K562 (cell line): ENCODE results near the gene DHRS13. TPM values are rescaled to one million over a fixed set of nuclear protein-coding genes. Genes with fewer than 3 reads are reported as not detected.

Experiments used
- DACH1 ChIP-seq: fragments of 450-650 bp; IDR thresholded peaks from 2 replicates; pipeline ENCODE4 v1.6.1; 2018; ENCODE audit not compliant: partially characterized antibody
- GABPA ChIP-seq: fragments of 200-800 bp; sonication (Bioruptor generic); conservative IDR thresholded peaks from 2 replicates; pipeline ENCODE4 v1.6.1; 2016; ENCODE audit warnings: low read depth, missing genetic modification characterization, missing compliant biosample characterization
- NCOA1 ChIP-seq: fragments of 450-650 bp; IDR thresholded peaks from 2 replicates; pipeline ENCODE4 v1.6.1; 2016; ENCODE audit warnings: low read depth
- NFIX ChIP-seq: fragments of 250-450 bp; sonication (Bioruptor Pico); IDR thresholded peaks from 2 replicates; pipeline ENCODE4 v1.4.0; 2020; ENCODE audit warnings: low read depth, mild to moderate bottlenecking, moderate library complexity
- SMAD1 ChIP-seq: fragments of 150-350 bp; IDR thresholded peaks from 2 replicates; pipeline ENCODE4 v1.6.1; 2014; ENCODE audit warnings: low read length, low read depth; ENCODE audit not compliant: partially characterized antibody
- TAF7 ChIP-seq: fragments of 450-650 bp; IDR thresholded peaks from 2 replicates; pipeline ENCODE4 v1.6.1; 2016; ENCODE audit warnings: missing genetic modification characterization, missing compliant biosample characterization
- TOE1 ChIP-seq, 2 experiments: fragments of 450-650 bp in 1 of 2; sonication (generic) in 1 of 2; formaldehyde crosslinking in 1 of 2; IDR thresholded peaks; 2 replicates each; pipeline versions ENCODE4 v1.7.1 to v1.8.0; 2016 to 2022; ENCODE audit warnings: borderline replicate concordance in 2 of 2, mild to moderate bottlenecking in 2 of 2, antibody characterized with exemption in 1 of 2, inconsistent platforms in 1 of 2, low read depth in 1 of 2, missing genetic modification reagents in 1 of 2, moderate library complexity in 1 of 2
- TSC22D4 ChIP-seq: fragments of 450-650 bp; IDR thresholded peaks from 2 replicates; pipeline ENCODE4 v1.6.1; 2016; ENCODE audit warnings: missing genetic modification characterization, missing biosample characterization, control low read depth
- YBX1 ChIP-seq: fragments of 450-650 bp; IDR thresholded peaks from 2 replicates; pipeline ENCODE4 v1.7.1; 2016; ENCODE audit warnings: mild to moderate bottlenecking
- ZFP36 ChIP-seq: fragments of 150-350 bp; IDR thresholded peaks from 2 replicates; pipeline ENCODE4 v1.6.1; 2018; ENCODE audit warnings: low read length, low read depth; ENCODE audit not compliant: partially characterized antibody
- ZKSCAN3 ChIP-seq: fragments of 250-450 bp; sonication (Bioruptor Pico); IDR thresholded peaks from 2 replicates; pipeline ENCODE4 v1.4.0; 2020
- ZNF668 ChIP-seq: fragments of 250-450 bp; sonication (Bioruptor Pico); IDR thresholded peaks from 2 replicates; pipeline ENCODE4 v1.8.0; 2022; ENCODE audit warnings: mild to moderate bottlenecking, inconsistent platforms
- polyA plus RNA-seq, 8 experiments: library from polyadenylated mRNA; depleted of rRNA in 4 of 8; stranded (reverse) in 5 of 8; unstranded in 3 of 8; fragments of >200 nt; fragmentation: Nextera tagmentation in 2 of 8; fragmentation: Illumina TruSeq in 1 of 8; extraction: Ambion mirVana in 2 of 8; extraction: Trizol in 1 of 8; gene quantifications; 2 replicates each; pipeline versions ENCODE4 v1.2.1 to v1.2.3, GENCODE V29; 2011 to 2014; ENCODE audit warnings: inconsistent platforms in 1 of 8, missing spikeins in 1 of 8
- total RNA-seq, 7 experiments: library from RNA; depleted of rRNA in 6 of 7; stranded (reverse); fragments of >200 nt in 6 of 7; fragmentation: Illumina TruSeq in 2 of 7; extraction: Trizol in 2 of 7; gene quantifications; 2 replicates each; pipeline versions ENCODE4 v1.2.1 to v1.2.3, GENCODE V29; 2011 to 2021; ENCODE audit warnings: low replicate concordance in 1 of 7
- TF ChIP-seq, protein P1 (sequence below): fragments of 200-600 bp; sonication (generic); IDR thresholded peaks from one replicate; pipeline ENCODE4 v1.6.1; 2012; ENCODE audit warnings: mild to moderate bottlenecking, low read depth, low read length, inconsistent platforms
- TF ChIP-seq, protein P2 (sequence below): conservative IDR thresholded peaks from 2 replicates; pipeline ENCODE4 v1.6.1; 2011; ENCODE audit warnings: low read depth, mild to moderate bottlenecking, low read length; ENCODE audit not compliant: control insufficient read depth
- TF ChIP-seq, protein P3 (sequence below): fragments of 450-650 bp; formaldehyde crosslinking; IDR thresholded peaks from 2 replicates; pipeline ENCODE4 v1.4.0; 2022; ENCODE audit warnings: missing genetic modification characterization

The DHRS13 gene
- total and polyA plus RNA-seq, 9 of the 15 experiments (the other 6 are each of a cell fraction or from before 2014, with no cell fraction given): 0.32 to 52.3 (median 34.3) TPM; not detected in 1

DNA sequence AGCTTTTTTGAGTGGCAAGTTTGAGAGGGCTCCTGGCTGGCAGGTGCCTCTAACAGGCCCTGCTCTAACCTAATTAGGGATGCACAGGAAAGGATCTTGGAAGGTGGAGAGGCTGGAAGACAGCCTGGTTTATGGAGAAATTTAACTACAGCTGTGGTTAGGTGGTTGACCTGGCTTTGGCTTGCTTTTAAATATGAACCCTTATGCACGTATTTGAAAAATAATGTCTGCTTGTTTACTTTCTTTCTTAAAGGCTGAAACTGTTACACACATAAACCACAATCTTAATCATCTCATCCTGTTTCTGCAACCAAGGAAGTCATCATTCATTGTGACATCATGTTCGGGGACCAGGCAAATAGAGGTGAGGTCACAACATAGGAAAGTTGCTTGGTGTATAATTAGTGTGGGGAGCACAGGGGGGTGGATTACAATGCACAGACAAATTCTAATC is 23.1 kb upstream of the DHRS13 start (continued):
- TF ChIP-seq, protein P1, sequence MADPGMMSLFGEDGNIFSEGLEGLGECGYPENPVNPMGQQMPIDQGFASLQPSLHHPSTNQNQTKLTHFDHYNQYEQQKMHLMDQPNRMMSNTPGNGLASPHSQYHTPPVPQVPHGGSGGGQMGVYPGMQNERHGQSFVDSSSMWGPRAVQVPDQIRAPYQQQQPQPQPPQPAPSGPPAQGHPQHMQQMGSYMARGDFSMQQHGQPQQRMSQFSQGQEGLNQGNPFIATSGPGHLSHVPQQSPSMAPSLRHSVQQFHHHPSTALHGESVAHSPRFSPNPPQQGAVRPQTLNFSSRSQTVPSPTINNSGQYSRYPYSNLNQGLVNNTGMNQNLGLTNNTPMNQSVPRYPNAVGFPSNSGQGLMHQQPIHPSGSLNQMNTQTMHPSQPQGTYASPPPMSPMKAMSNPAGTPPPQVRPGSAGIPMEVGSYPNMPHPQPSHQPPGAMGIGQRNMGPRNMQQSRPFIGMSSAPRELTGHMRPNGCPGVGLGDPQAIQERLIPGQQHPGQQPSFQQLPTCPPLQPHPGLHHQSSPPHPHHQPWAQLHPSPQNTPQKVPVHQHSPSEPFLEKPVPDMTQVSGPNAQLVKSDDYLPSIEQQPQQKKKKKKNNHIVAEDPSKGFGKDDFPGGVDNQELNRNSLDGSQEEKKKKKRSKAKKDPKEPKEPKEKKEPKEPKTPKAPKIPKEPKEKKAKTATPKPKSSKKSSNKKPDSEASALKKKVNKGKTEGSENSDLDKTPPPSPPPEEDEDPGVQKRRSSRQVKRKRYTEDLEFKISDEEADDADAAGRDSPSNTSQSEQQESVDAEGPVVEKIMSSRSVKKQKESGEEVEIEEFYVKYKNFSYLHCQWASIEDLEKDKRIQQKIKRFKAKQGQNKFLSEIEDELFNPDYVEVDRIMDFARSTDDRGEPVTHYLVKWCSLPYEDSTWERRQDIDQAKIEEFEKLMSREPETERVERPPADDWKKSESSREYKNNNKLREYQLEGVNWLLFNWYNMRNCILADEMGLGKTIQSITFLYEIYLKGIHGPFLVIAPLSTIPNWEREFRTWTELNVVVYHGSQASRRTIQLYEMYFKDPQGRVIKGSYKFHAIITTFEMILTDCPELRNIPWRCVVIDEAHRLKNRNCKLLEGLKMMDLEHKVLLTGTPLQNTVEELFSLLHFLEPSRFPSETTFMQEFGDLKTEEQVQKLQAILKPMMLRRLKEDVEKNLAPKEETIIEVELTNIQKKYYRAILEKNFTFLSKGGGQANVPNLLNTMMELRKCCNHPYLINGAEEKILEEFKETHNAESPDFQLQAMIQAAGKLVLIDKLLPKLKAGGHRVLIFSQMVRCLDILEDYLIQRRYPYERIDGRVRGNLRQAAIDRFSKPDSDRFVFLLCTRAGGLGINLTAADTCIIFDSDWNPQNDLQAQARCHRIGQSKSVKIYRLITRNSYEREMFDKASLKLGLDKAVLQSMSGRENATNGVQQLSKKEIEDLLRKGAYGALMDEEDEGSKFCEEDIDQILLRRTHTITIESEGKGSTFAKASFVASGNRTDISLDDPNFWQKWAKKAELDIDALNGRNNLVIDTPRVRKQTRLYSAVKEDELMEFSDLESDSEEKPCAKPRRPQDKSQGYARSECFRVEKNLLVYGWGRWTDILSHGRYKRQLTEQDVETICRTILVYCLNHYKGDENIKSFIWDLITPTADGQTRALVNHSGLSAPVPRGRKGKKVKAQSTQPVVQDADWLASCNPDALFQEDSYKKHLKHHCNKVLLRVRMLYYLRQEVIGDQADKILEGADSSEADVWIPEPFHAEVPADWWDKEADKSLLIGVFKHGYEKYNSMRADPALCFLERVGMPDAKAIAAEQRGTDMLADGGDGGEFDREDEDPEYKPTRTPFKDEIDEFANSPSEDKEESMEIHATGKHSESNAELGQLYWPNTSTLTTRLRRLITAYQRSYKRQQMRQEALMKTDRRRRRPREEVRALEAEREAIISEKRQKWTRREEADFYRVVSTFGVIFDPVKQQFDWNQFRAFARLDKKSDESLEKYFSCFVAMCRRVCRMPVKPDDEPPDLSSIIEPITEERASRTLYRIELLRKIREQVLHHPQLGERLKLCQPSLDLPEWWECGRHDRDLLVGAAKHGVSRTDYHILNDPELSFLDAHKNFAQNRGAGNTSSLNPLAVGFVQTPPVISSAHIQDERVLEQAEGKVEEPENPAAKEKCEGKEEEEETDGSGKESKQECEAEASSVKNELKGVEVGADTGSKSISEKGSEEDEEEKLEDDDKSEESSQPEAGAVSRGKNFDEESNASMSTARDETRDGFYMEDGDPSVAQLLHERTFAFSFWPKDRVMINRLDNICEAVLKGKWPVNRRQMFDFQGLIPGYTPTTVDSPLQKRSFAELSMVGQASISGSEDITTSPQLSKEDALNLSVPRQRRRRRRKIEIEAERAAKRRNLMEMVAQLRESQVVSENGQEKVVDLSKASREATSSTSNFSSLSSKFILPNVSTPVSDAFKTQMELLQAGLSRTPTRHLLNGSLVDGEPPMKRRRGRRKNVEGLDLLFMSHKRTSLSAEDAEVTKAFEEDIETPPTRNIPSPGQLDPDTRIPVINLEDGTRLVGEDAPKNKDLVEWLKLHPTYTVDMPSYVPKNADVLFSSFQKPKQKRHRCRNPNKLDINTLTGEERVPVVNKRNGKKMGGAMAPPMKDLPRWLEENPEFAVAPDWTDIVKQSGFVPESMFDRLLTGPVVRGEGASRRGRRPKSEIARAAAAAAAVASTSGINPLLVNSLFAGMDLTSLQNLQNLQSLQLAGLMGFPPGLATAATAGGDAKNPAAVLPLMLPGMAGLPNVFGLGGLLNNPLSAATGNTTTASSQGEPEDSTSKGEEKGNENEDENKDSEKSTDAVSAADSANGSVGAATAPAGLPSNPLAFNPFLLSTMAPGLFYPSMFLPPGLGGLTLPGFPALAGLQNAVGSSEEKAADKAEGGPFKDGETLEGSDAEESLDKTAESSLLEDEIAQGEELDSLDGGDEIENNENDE: no peak
- no peak for TF ChIP-seq TSC22D4
- no peak for TF ChIP-seq TAF7
- no peak for TF ChIP-seq TOE1 (IDR thresholded peaks at IDR 0.05; ENCODE audit: borderline replicate concordance)
- no peak for TF ChIP-seq TOE1 (CRISPR knock-in tag; IDR thresholded peaks at IDR 0.05; ENCODE audit: borderline replicate concordance, low read depth)
- no peak for TF ChIP-seq SMAD1
- TF ChIP-seq ZKSCAN3: no peak
- TF ChIP-seq, protein P2, sequence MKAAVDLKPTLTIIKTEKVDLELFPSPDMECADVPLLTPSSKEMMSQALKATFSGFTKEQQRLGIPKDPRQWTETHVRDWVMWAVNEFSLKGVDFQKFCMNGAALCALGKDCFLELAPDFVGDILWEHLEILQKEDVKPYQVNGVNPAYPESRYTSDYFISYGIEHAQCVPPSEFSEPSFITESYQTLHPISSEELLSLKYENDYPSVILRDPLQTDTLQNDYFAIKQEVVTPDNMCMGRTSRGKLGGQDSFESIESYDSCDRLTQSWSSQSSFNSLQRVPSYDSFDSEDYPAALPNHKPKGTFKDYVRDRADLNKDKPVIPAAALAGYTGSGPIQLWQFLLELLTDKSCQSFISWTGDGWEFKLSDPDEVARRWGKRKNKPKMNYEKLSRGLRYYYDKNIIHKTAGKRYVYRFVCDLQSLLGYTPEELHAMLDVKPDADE: no peak
- TF ChIP-seq, protein P3, sequence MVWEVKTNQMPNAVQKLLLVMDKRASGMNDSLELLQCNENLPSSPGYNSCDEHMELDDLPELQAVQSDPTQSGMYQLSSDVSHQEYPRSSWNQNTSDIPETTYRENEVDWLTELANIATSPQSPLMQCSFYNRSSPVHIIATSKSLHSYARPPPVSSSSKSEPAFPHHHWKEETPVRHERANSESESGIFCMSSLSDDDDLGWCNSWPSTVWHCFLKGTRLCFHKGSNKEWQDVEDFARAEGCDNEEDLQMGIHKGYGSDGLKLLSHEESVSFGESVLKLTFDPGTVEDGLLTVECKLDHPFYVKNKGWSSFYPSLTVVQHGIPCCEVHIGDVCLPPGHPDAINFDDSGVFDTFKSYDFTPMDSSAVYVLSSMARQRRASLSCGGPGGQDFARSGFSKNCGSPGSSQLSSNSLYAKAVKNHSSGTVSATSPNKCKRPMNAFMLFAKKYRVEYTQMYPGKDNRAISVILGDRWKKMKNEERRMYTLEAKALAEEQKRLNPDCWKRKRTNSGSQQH: no peak
- no peak for TF ChIP-seq YBX1
- peak; percentile 60; the same call in 1 of the 2 replicates for TF ChIP-seq NCOA1
- TF ChIP-seq ZNF668 (CRISPR knock-in tag): no peak
- TF ChIP-seq ZFP36: no peak
- TF ChIP-seq GABPA: peak; percentile 77
- no peak for TF ChIP-seq DACH1
- no peak for TF ChIP-seq NFIX (CRISPR knock-in tag)
